ENCODE measurements around the gene APC2. TPM values are rescaled to one million over a fixed set of nuclear protein-coding genes. Genes with fewer than 3 reads are reported as not detected.
"Not testable (repeated sequence)": the region's sequence is repeated elsewhere in the genome, so short reads cannot be mapped to it uniquely, and the experiment has no call there.

Gene APC2
- total RNA-seq, 1 experiment from 2014 or later: 1.4 TPM

DNA sequence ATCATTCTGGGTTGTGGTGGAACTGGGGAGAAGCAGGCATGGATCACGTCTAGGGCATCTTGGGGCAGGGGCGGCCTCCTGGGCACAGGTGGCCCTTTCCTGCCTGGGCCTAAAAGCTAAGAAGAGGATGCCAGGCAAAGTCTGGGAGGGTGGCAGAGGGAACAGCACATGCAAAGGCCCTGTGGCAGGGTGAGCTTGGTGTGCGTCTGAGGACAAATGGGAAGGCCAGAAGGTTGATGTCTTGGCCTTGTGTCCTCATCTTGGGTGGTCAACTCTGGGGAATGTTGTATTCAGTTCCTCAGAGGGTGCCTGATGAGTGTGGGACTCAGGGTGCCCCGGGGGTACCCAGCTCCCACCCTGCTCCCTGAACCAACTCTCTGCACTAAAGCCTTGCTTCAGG is 68.5 kb downstream of the APC2 start (continued):
- TF ChIP-seq, protein P1, sequence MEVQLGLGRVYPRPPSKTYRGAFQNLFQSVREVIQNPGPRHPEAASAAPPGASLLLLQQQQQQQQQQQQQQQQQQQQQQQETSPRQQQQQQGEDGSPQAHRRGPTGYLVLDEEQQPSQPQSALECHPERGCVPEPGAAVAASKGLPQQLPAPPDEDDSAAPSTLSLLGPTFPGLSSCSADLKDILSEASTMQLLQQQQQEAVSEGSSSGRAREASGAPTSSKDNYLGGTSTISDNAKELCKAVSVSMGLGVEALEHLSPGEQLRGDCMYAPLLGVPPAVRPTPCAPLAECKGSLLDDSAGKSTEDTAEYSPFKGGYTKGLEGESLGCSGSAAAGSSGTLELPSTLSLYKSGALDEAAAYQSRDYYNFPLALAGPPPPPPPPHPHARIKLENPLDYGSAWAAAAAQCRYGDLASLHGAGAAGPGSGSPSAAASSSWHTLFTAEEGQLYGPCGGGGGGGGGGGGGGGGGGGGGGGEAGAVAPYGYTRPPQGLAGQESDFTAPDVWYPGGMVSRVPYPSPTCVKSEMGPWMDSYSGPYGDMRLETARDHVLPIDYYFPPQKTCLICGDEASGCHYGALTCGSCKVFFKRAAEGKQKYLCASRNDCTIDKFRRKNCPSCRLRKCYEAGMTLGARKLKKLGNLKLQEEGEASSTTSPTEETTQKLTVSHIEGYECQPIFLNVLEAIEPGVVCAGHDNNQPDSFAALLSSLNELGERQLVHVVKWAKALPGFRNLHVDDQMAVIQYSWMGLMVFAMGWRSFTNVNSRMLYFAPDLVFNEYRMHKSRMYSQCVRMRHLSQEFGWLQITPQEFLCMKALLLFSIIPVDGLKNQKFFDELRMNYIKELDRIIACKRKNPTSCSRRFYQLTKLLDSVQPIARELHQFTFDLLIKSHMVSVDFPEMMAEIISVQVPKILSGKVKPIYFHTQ (CRISPR knock-in tag; IDR thresholded peaks at IDR 0.05): no peak
- TF ChIP-seq, protein P2, sequence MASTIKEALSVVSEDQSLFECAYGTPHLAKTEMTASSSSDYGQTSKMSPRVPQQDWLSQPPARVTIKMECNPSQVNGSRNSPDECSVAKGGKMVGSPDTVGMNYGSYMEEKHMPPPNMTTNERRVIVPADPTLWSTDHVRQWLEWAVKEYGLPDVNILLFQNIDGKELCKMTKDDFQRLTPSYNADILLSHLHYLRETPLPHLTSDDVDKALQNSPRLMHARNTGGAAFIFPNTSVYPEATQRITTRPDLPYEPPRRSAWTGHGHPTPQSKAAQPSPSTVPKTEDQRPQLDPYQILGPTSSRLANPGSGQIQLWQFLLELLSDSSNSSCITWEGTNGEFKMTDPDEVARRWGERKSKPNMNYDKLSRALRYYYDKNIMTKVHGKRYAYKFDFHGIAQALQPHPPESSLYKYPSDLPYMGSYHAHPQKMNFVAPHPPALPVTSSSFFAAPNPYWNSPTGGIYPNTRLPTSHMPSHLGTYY (CRISPR knock-in tag; IDR thresholded peaks at IDR 0.05): no peak
- TF ChIP-seq, protein P3, sequence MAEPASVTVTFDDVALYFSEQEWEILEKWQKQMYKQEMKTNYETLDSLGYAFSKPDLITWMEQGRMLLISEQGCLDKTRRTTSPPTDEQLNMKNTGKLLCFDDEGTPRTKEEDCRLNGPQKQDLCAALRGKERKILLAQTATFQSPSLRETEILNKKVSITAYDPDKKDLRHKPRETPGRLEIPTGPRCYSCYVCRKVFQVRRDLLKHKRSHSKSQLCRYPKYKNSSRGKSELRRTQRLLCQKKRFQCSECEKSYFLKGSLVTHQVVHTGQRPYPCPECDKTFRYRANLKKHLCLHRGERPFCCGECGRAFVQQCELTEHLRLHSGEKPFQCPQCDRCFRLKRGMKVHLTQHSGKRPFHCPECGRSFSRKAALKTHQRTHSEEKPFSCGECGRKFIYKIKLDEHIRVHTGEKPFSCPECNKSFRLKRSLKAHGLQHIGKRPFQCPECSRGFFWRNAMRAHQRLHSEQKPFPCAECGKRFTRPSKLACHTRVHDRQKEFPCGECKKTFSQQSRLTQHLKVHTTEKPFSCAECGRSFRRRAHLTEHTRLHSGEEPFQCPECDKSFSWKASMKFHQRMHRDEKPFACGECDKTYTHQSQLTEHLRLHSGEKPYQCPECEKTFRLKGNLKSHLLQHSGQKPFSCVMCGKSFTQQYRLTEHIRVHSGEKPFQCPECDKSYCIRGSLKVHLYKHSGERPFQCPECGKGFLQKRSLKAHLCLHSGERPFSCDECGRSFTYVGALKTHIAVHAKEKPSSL (CRISPR knock-in tag; conservative IDR thresholded peaks at IDR 0.05): no peak

DNA sequence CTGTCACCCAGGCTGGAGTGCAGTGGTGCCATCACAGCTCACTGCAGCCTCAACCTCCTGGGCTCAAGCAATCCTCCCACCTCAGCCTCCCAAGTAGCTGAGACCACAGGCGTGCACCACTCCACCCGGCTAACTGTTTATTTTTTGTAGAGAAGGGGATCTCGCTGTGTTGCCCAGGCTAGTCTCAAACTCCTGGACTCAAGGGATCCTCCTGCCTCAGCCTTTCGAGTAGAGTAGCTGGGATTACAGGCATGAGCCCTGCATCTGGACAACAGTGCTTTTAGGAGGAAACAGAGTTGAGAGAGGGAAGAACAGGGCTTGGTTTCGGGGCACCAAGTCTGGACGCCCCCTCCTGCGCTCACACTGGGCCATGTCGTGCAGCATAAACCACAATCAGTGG is 69.9 kb downstream of the APC2 start:
- Mint-ChIP-seq H3K27me3 (ENCODE audit: low read depth) (peaks cover 38% of the 10 kb centered on the region), H3K9me3 (peaks cover 14% of the 10 kb centered on the region)
- H3K27ac Mint-ChIP-seq; H3K4me3 Mint-ChIP-seq; H3K4me1 Mint-ChIP-seq; CTCF ChIA-PET; H3K36me3 Mint-ChIP-seq; DNase-seq (ENCODE audit: low spot score); POLR2A ChIA-PET; ATAC-seq: not testable (repeated sequence)

DNA sequence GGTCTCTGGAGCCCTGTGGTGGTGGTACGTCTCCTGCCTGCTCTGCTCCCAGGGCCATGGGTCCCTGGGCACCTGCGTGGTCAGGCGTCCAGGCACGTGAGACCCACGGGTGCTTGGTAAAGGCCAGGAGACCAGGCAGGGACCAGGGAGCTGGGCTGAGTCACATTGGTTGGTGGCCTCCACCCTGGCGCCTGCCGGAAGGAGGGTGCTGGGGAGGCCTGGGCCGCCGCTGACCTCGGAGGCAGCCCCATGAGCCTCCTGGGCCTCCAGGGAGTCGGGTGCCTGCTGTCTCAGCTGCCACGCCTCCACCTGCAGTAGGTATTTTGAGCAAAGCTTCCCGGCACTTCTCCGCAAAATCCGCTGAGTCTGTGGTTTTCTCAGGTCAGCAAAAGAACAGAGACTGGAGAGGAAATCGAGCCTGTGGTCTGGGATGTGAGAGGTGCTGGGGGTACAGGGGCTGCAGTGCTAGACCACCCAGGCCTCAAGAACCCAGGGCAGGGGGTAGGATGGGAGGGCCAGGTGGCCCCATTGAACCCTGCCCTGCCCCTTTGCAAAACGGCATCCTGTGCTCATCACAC is 70.4 kb downstream of the APC2 start:
- Mint-ChIP-seq H3K4me3 (no peak overlapping the region), H3K36me3 (no peaks in the 10 kb centered on the region), H3K27ac (no peak overlapping the region), H3K4me1 (peaks cover 5% of the 10 kb centered on the region), H3K27me3 (ENCODE audit: low read depth) (peaks cover 41% of the 10 kb centered on the region), H3K9me3 (peaks cover 14% of the 10 kb centered on the region)
- ATAC-seq (no peak), DNase-seq (ENCODE audit: low spot score) (no peak)
- POLR2A ChIA-PET: no interaction called here
- CTCF ChIA-PET: no interaction called here
- TF ChIP-seq, protein P4, sequence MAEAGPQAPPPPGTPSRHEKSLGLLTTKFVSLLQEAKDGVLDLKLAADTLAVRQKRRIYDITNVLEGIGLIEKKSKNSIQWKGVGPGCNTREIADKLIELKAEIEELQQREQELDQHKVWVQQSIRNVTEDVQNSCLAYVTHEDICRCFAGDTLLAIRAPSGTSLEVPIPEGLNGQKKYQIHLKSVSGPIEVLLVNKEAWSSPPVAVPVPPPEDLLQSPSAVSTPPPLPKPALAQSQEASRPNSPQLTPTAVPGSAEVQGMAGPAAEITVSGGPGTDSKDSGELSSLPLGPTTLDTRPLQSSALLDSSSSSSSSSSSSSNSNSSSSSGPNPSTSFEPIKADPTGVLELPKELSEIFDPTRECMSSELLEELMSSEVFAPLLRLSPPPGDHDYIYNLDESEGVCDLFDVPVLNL (CRISPR knock-in tag; IDR thresholded peaks at IDR 0.05; ENCODE audit: borderline replicate concordance, low read depth): no peak
- TF ChIP-seq FOXK1 (CRISPR knock-in tag; IDR thresholded peaks at IDR 0.05): no peak
- TF ChIP-seq, protein P5, sequence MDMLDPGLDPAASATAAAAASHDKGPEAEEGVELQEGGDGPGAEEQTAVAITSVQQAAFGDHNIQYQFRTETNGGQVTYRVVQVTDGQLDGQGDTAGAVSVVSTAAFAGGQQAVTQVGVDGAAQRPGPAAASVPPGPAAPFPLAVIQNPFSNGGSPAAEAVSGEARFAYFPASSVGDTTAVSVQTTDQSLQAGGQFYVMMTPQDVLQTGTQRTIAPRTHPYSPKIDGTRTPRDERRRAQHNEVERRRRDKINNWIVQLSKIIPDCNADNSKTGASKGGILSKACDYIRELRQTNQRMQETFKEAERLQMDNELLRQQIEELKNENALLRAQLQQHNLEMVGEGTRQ (CRISPR knock-in tag; IDR thresholded peaks at IDR 0.05): no peak
- TF ChIP-seq, protein P6, sequence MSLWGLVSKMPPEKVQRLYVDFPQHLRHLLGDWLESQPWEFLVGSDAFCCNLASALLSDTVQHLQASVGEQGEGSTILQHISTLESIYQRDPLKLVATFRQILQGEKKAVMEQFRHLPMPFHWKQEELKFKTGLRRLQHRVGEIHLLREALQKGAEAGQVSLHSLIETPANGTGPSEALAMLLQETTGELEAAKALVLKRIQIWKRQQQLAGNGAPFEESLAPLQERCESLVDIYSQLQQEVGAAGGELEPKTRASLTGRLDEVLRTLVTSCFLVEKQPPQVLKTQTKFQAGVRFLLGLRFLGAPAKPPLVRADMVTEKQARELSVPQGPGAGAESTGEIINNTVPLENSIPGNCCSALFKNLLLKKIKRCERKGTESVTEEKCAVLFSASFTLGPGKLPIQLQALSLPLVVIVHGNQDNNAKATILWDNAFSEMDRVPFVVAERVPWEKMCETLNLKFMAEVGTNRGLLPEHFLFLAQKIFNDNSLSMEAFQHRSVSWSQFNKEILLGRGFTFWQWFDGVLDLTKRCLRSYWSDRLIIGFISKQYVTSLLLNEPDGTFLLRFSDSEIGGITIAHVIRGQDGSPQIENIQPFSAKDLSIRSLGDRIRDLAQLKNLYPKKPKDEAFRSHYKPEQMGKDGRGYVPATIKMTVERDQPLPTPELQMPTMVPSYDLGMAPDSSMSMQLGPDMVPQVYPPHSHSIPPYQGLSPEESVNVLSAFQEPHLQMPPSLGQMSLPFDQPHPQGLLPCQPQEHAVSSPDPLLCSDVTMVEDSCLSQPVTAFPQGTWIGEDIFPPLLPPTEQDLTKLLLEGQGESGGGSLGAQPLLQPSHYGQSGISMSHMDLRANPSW (CRISPR knock-in tag; conservative IDR thresholded peaks at IDR 0.05; ENCODE audit: low read depth): no peak
- TF ChIP-seq, protein P7, sequence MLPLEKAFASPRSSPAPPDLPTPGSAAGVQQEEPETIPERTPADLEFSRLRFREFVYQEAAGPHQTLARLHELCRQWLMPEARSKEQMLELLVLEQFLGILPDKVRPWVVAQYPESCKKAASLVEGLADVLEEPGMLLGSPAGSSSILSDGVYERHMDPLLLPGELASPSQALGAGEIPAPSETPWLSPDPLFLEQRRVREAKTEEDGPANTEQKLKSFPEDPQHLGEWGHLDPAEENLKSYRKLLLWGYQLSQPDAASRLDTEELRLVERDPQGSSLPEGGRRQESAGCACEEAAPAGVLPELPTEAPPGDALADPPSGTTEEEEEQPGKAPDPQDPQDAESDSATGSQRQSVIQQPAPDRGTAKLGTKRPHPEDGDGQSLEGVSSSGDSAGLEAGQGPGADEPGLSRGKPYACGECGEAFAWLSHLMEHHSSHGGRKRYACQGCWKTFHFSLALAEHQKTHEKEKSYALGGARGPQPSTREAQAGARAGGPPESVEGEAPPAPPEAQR (CRISPR knock-in tag; IDR thresholded peaks at IDR 0.05): no peak
- no peak for TF ChIP-seq RELA (CRISPR knock-in tag; IDR thresholded peaks at IDR 0.05; ENCODE audit: borderline replicate concordance)
- no peak for TF ChIP-seq SMAD3 (CRISPR knock-in tag; IDR thresholded peaks at IDR 0.05; ENCODE audit: borderline replicate concordance)
- TF ChIP-seq, protein P8, sequence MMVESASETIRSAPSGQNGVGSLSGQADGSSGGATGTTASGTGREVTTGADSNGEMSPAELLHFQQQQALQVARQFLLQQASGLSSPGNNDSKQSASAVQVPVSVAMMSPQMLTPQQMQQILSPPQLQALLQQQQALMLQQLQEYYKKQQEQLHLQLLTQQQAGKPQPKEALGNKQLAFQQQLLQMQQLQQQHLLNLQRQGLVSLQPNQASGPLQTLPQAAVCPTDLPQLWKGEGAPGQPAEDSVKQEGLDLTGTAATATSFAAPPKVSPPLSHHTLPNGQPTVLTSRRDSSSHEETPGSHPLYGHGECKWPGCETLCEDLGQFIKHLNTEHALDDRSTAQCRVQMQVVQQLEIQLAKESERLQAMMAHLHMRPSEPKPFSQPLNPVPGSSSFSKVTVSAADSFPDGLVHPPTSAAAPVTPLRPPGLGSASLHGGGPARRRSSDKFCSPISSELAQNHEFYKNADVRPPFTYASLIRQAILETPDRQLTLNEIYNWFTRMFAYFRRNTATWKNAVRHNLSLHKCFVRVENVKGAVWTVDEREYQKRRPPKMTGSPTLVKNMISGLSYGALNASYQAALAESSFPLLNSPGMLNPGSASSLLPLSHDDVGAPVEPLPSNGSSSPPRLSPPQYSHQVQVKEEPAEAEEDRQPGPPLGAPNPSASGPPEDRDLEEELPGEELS (CRISPR knock-in tag; IDR thresholded peaks at IDR 0.05): no peak
- TF ChIP-seq, protein P9, sequence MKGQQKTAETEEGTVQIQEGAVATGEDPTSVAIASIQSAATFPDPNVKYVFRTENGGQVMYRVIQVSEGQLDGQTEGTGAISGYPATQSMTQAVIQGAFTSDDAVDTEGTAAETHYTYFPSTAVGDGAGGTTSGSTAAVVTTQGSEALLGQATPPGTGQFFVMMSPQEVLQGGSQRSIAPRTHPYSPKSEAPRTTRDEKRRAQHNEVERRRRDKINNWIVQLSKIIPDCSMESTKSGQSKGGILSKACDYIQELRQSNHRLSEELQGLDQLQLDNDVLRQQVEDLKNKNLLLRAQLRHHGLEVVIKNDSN (CRISPR knock-in tag; IDR thresholded peaks at IDR 0.05): no peak
- no peak for TF ChIP-seq GRHL2 (CRISPR knock-in tag; IDR thresholded peaks at IDR 0.05; ENCODE audit: insufficient replicate concordance, severe bottlenecking)

Measured in WTC11 (cell line).